A549 treated with GW870086 at 1 μM for 4 hours (cell line): Measurements from ENCODE around the gene GUK1. TPM values are rescaled to one million over a fixed set of nuclear protein-coding genes. Genes with fewer than 3 reads are reported as not detected.

Experiments
- total RNA-seq: library from RNA; stranded (reverse); fragments of 200-300 nt; extraction: Qiagen RNA extraction; gene quantifications from 5 replicates; pipeline ENCODE4 v1.2.3, GENCODE V29; 2022; ENCODE audit warnings: low read depth

Gene GUK1
- 135 to 151 TPM (median 145 TPM) in 5 replicates for total RNA-seq

GRCh38 chr1:228139931-228140723 lies at the start of gene GUK1:
Gene GUK1 (plus strand): TSS chr1:228140279. CDS start chr1:228140303, 24 bp downstream.

GRCh38 chr1:228102791-228103620 lies 37.1 kb upstream of the GUK1 start, which contains the start of gene C1orf35:
Gene C1orf35 (minus strand): TSS chr1:228103325. CDS start chr1:228103227, 98 bp downstream.

GRCh38 chr1:228109073-228109961 lies 30.8 kb upstream of the GUK1 start, which contains the start of gene MRPL55:
Gene MRPL55 (minus strand): TSS chr1:228109299. CDS start chr1:228108260, 1,039 bp downstream.

GRCh38 chr1:228149406-228150119 lies 9.5 kb downstream of the GUK1 start, which contains the start of gene GJC2:
Gene GJC2 (plus strand): TSS chr1:228149930. CDS start chr1:228157759, 7,829 bp downstream.

GRCh38 chr1:228165372-228166169 lies 25.5 kb downstream of the GUK1 start, which contains the start of gene IBA57:
Gene IBA57 (plus strand): TSS chr1:228165804. CDS start chr1:228165817, 13 bp downstream.

Other genes with a start within 250 kb of the GUK1 start
- 6.1 to 8.5 TPM (median 7.8 TPM) in 5 replicates for gene WNT9A, start 192.3 kb upstream of the GUK1 start, total RNA-seq
- not detected in 5 replicates for gene WNT3A, start 133.3 kb upstream of the GUK1 start, total RNA-seq
- gene ARF1, start 57.6 kb upstream of the GUK1 start, total RNA-seq, result 382 to 459 TPM (median 447 TPM) in 5 replicates
- gene C1orf35, start 37.0 kb upstream of the GUK1 start, total RNA-seq, result 31.1 to 39.4 TPM (median 36.5 TPM) in 5 replicates
- gene MRPL55, start 31.0 kb upstream of the GUK1 start, total RNA-seq, result 76.3 to 85.4 TPM (median 82.1 TPM) in 5 replicates
- 0.17 to 0.53 TPM (median 0.40 TPM) in 5 replicates for gene GJC2, start 9.7 kb downstream of the GUK1 start, total RNA-seq
- gene IBA57, start 25.5 kb downstream of the GUK1 start, total RNA-seq, result 3.7 to 6.1 TPM (median 5.5 TPM) in 5 replicates
- gene OBSCN, start 67.8 kb downstream of the GUK1 start, total RNA-seq, result 3.6 to 6.2 TPM (median 4.4 TPM) in 5 replicates